Left lung (tissue), 14 donors: ENCODE data around the gene STOX1. TPM values are rescaled to one million over a fixed set of nuclear protein-coding genes. Genes with fewer than 3 reads are reported as not detected.

Source experiments
- ATAC-seq: fragments of 200-7000 bp; cut with Tn5 transposase; one replicate; pipeline ENCODE4 v1.9.1; 2020; ENCODE audit warnings: moderate library complexity
- DNase-seq, 4 donors: peaks; one replicate each; pipeline ENCODE4 v3.0.0-alpha.2; 2013 to 2020
- H3K27ac ChIP-seq, 2 donors: fragments of 200-600 bp; sonication (generic) in 1 of 2; one replicate each; pipeline versions ENCODE4 v1.5.0 to v1.8.0; 2020 to 2021
- H3K27me3 ChIP-seq, 2 donors: fragments of 200-600 bp; sonication (generic) in 1 of 2; one replicate each; pipeline versions ENCODE4 v1.5.0 to v1.8.0; 2020 to 2021
- H3K36me3 ChIP-seq, 2 donors: fragments of 200-600 bp; sonication (generic) in 1 of 2; one replicate each; pipeline versions ENCODE4 v1.5.0 to v1.8.0; 2020 to 2021
- H3K4me1 ChIP-seq, 2 donors: fragments of 200-600 bp; one replicate each; pipeline ENCODE4 v1.8.0; 2021
- H3K4me3 ChIP-seq, 2 donors: fragments of 200-600 bp; sonication (generic) in 1 of 2; one replicate each; pipeline versions ENCODE4 v1.5.0 to v1.8.0; 2020 to 2021; ENCODE audit warnings: mild to moderate bottlenecking in 1 of 2
- H3K9me3 ChIP-seq, 2 donors: fragments of 200-600 bp; sonication (generic) in 1 of 2; one replicate each; pipeline versions ENCODE4 v1.5.0 to v1.8.0; 2020 to 2021
- CTCF ChIP-seq, 2 donors: fragments of 200-600 bp; sonication (generic) in 1 of 2; IDR thresholded peaks; one replicate each; pipeline versions ENCODE4 v1.5.0 to v1.8.0; 2021; ENCODE audit warnings: antibody characterized with exemption in 2 of 2
- intact Hi-C, 2 donors: fragments of 100-400 bp; cut with DNase I; formaldehyde crosslinking; loops; one replicate each; pipeline versions ENCODE4 v1.11.2 to v1.14.2; 2022
- long read RNA-seq, 12 donors: library from polyadenylated mRNA in 2 of 12; unstranded in 2 of 12; transcript quantifications; one replicate each; pipeline ENCODE4 v2.0.0 and lab custom pipeline, GENCODE V29; 2019 to 2026
- polyA plus RNA-seq, 6 donors: library from polyadenylated mRNA; unstranded; fragments of 120-200 nt; gene quantifications; one replicate each; pipeline ENCODE4 v1.2.1, GENCODE V29; 2013; ENCODE audit not compliant: insufficient read length in 6 of 6
- total RNA-seq, 2 donors: library from RNA; stranded (reverse); fragmentation: NEBNext Ultra II Directional; extraction: Animal tissue kit (Norgen Biotek cat#: 25700); gene quantifications; one replicate each; pipeline ENCODE4 v1.2.1, GENCODE V29; 2021
- donor health status: DM: no; HTN: yes; CAD: no.
- donor health status: DM: no; HTN: no; CAD: no.

Gene STOX1
- total RNA-seq (1 to 10 TPM; 1.1 to 3.5 TPM), polyA plus RNA-seq (1 to 10 TPM; 2.3 to 5.5 (median 4.2) TPM)
- long read RNA-seq, donor 1, partial matches to known transcripts = 0 of 1 reads
- long read RNA-seq, donor 1, other reads (novel, unspliced or antisense) = 0 of 1 reads
- long read RNA-seq, donor 2 = 0 reads
- long read RNA-seq, donor 3, partial matches to known transcripts = 0 of 1 reads
- long read RNA-seq, donor 3, other reads (novel, unspliced or antisense) = 0 of 1 reads
- long read RNA-seq, donor 4 = 0 reads
- long read RNA-seq, donor 5 = 0 reads
- long read RNA-seq, donor 6, partial matches to known transcripts = 0 of 1 reads
- long read RNA-seq, donor 6, other reads (novel, unspliced or antisense) = 0 of 1 reads
- long read RNA-seq, donor 7 = 0 reads
- long read RNA-seq, donor 8, partial matches to known transcripts = 0 of 2 reads
- long read RNA-seq, donor 8, other reads (novel, unspliced or antisense) = 0 of 2 reads
- long read RNA-seq, donor 9 = 0 reads
- long read RNA-seq, donor 10, partial matches to known transcripts = 0 of 2 reads
- long read RNA-seq, donor 10, other reads (novel, unspliced or antisense) = 2 of 2 reads
- long read RNA-seq, donor 11, partial matches to known transcripts = 0 of 2 reads
- long read RNA-seq, donor 11, other reads (novel, unspliced or antisense) = 0 of 2 reads
- long read RNA-seq, donor 12, partial matches to known transcripts = 0 of 1 reads
- long read RNA-seq, donor 12, other reads (novel, unspliced or antisense) = 0 of 1 reads

- intact Hi-C loops = no loop called here
Measured at GRCh38 chr10:68826764-68827591, at the start of gene STOX1. Gene STOX1 (plus strand): TSS chr10:68827531. CDS start chr10:68827624, 93 bp downstream.

GRCh38 chr10:68781613-68782574, 45.4 kb upstream of the STOX1 start:
- Histone ChIP-seq H3K27ac (no peak overlapping the region), H3K4me1 (no peaks in the 10 kb centered on the region), H3K4me3 (no peak overlapping the region), H3K27me3 (no peaks in the 10 kb centered on the region), H3K36me3 (peaks cover 6 to 100% of the 10 kb centered on the region in 2 donors), H3K9me3 (no peaks in the 10 kb centered on the region)
- ATAC-seq (no peak), DNase-seq (no peak)
- intact Hi-C loops = no loop called here
- no peak for TF ChIP-seq CTCF (IDR thresholded peaks at IDR 0.05)

More at GRCh38 chr10:68826764-68827591, at the start of gene STOX1:
- Histone ChIP-seq H3K4me1 (peaks cover 0 to 8% of the 10 kb centered on the region in 2 donors), H3K9me3 (no peaks in the 10 kb centered on the region), H3K4me3 (peak within 1 kb of the TSS; percentile 46 to 56), H3K27ac (peak within 1 kb of the TSS in 1 of 2 donors; percentile 65), H3K27me3 (peaks cover 0 to 20% of the 10 kb centered on the region in 2 donors), H3K36me3 (no peaks in the 10 kb centered on the region)
- ATAC-seq (peak; percentile 96), DNase-seq (peak; percentile 55 to 87 (median 72))
- TF ChIP-seq CTCF (IDR thresholded peaks at IDR 0.05) = no peak

- intact Hi-C loops = no loop called here
- Histone ChIP-seq H3K9me3 (no peaks in the 10 kb centered on the region), H3K4me3 (no peak overlapping the region), H3K4me1 (no peaks in the 10 kb centered on the region), H3K27ac (no peak overlapping the region), H3K27me3 (no peaks in the 10 kb centered on the region), H3K36me3 (peaks cover 6 to 100% of the 10 kb centered on the region in 2 donors)
- DNase-seq = no peak
- ATAC-seq = no peak
- TF ChIP-seq CTCF (IDR thresholded peaks at IDR 0.05) = no peak
Measured at GRCh38 chr10:68784476-68784875, 42.9 kb upstream of the STOX1 start.

GRCh38 chr10:68787813-68788212, 39.5 kb upstream of the STOX1 start:
- ATAC-seq = no peak

More at GRCh38 chr10:68787813-68788212, 39.5 kb upstream of the STOX1 start:
- Histone ChIP-seq H3K36me3 (peaks cover 6 to 99% of the 10 kb centered on the region in 2 donors), H3K9me3 (no peaks in the 10 kb centered on the region), H3K27ac (no peak overlapping the region), H3K4me3 (no peak overlapping the region), H3K27me3 (no peaks in the 10 kb centered on the region), H3K4me1 (no peaks in the 10 kb centered on the region)
- no peak for DNase-seq
- no peak for TF ChIP-seq CTCF (IDR thresholded peaks at IDR 0.05)
- intact Hi-C loops = no loop called here
